Esophagus squamous epithelium (tissue), 4 donors: ENCODE results near the gene TNF.

Experiments
- POLR2A ChIP-seq, 4 donors: fragments of 450-650 bp; IDR thresholded peaks; one replicate each; pipeline ENCODE4 v1.6.1; 2017; ENCODE audit warnings: antibody characterized with exemption in 4 of 4, mild to moderate bottlenecking in 4 of 4, moderate library complexity in 3 of 4
- TF ChIP-seq, protein P1 (sequence below), 6 experiments: fragments of 450-650 bp in 4 of 6; fragments of 200-600 bp in 2 of 6; sonication (generic) in 2 of 6; IDR thresholded peaks; one replicate each; pipeline ENCODE4 v1.5.1; 2016 to 2019; ENCODE audit warnings: antibody characterized with exemption in 6 of 6, mild to moderate bottlenecking in 4 of 6, moderate library complexity in 4 of 6

DNA sequence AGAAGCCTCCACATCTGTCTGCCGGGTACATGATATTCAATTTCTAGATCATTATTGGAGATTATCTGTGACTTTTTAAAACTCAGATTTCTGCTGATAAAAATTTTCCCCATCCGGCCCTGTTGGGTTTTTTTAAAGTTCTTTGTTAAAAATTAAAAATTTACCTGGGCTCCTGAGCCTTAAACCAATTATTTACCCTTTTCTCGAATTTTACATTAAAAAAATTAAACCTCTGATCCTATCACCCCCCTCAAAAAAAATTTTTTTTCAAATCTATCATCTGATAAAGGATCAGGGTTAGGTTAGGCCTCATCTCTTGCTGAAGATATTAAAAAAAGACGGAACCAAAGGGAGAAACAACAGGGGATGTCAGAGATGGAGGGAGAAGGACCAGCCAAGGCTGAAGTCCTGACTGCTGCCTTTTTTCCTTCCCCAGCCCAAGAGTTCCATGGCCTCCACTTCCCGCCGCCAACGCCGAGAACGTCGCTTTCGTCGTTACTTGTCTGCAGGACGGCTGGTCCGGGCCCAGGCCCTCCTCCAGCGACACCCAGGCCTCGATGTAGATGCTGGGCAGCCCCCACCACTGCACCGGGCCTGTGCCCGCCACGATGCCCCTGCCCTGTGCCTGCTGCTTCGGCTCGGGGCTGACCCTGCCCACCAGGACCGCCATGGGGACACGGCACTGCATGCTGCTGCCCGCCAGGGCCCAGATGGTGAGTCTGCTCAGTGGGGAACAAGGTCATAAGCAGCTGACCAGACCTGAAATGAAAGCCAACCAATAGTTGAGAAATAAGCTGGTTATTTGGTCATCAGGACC, 27.4 kb upstream of the TNF start:
- no peak for TF ChIP-seq POLR2A (IDR thresholded peaks at IDR 0.05)
- TF ChIP-seq, protein P1, sequence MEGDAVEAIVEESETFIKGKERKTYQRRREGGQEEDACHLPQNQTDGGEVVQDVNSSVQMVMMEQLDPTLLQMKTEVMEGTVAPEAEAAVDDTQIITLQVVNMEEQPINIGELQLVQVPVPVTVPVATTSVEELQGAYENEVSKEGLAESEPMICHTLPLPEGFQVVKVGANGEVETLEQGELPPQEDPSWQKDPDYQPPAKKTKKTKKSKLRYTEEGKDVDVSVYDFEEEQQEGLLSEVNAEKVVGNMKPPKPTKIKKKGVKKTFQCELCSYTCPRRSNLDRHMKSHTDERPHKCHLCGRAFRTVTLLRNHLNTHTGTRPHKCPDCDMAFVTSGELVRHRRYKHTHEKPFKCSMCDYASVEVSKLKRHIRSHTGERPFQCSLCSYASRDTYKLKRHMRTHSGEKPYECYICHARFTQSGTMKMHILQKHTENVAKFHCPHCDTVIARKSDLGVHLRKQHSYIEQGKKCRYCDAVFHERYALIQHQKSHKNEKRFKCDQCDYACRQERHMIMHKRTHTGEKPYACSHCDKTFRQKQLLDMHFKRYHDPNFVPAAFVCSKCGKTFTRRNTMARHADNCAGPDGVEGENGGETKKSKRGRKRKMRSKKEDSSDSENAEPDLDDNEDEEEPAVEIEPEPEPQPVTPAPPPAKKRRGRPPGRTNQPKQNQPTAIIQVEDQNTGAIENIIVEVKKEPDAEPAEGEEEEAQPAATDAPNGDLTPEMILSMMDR (IDR thresholded peaks at IDR 0.05): no peak
